IPS-NIHi7 (cell line): ENCODE results near the gene GTPBP1.

Source experiments
- DNase-seq: peaks from one replicate; pipeline ENCODE4 v3.0.0; 2012; ENCODE audit warnings: mixed read lengths; ENCODE audit errors: extremely low spot score

Gene GTPBP1

GRCh38 chr22:38705235-38706100, at the start of gene GTPBP1:
Gene GTPBP1, plus strand, starts transcription at chr22:38705944. Its CDS starts 12 bp downstream, at chr22:38705956.
- peak; percentile 97 for DNase-seq

- DNase-seq, result peak; percentile 99
Measured at GRCh38 chr22:38656256-38657044, 49.3 kb upstream of the GTPBP1 start, which contains the start of the genes CBY1 and FAM227A. Gene CBY1, plus strand, starts transcription at chr22:38656638. Its CDS starts 11,417 bp downstream, at chr22:38668055. Gene FAM227A, minus strand, starts transcription at chr22:38656392. Its CDS starts 6,224 bp downstream, at chr22:38650168.

GRCh38 chr22:38657045-38657909, 48.5 kb upstream of the GTPBP1 start:
- peak; percentile 39 for DNase-seq

- no peak for DNase-seq
Measured at GRCh38 chr22:38674888-38675287, 30.9 kb upstream of the GTPBP1 start.

- DNase-seq, result no peak
Measured at GRCh38 chr22:38675833-38676232, 29.9 kb upstream of the GTPBP1 start.

- peak; percentile 98 for DNase-seq
Measured at GRCh38 chr22:38681582-38682335, 24.0 kb upstream of the GTPBP1 start, which contains the start of gene TOMM22. Gene TOMM22, plus strand, starts transcription at chr22:38681957. Its CDS starts 22 bp downstream, at chr22:38681979.

- no peak for DNase-seq
Measured at GRCh38 chr22:38684895-38685294, 20.8 kb upstream of the GTPBP1 start.

- no peak for DNase-seq
Measured at GRCh38 chr22:38685761-38686160, 20.0 kb upstream of the GTPBP1 start.

- DNase-seq, result no peak
Measured at GRCh38 chr22:38689651-38690050, 16.1 kb upstream of the GTPBP1 start.

GRCh38 chr22:38694049-38694448, 11.7 kb upstream of the GTPBP1 start:
- DNase-seq, result no peak

- DNase-seq, result no peak
Measured at GRCh38 chr22:38694940-38695339, 10.8 kb upstream of the GTPBP1 start.

GRCh38 chr22:38696606-38697424, 8.9 kb upstream of the GTPBP1 start:
- DNase-seq, result no peak

GRCh38 chr22:38697425-38698089, 8.2 kb upstream of the GTPBP1 start:
- DNase-seq, result no peak

GRCh38 chr22:38698407-38699094, 7.2 kb upstream of the GTPBP1 start:
- DNase-seq, result no peak

GRCh38 chr22:38699143-38699542, 6.6 kb upstream of the GTPBP1 start:
- DNase-seq, result no peak

GRCh38 chr22:38699784-38700183, 6.0 kb upstream of the GTPBP1 start:
- no peak for DNase-seq

- peak; percentile 80 for DNase-seq
Measured at GRCh38 chr22:38700270-38700788, 5.4 kb upstream of the GTPBP1 start.
